Measurements from ENCODE around the gene NUP155. TPM values are rescaled to one million over a fixed set of nuclear protein-coding genes. Genes with fewer than 3 reads are reported as not detected.
"Not testable (repeated sequence)": the region's sequence is repeated elsewhere in the genome, so short reads cannot be mapped to it uniquely, and the experiment has no call there.

The NUP155 gene
- total RNA-seq, 1 donor from 2014 or later = 17.1 TPM

GRCh38 chr5:37308793-37309192 lies 62.1 kb downstream of the NUP155 start:
- Histone ChIP-seq H3K27me3 (no peaks in the 10 kb centered on the region), H3K4me3 (no peak overlapping the region), H3K9me3 (no peaks in the 10 kb centered on the region), H3K27ac (no peak overlapping the region), H3K36me3 (peaks cover 98% of the 10 kb centered on the region), H3K4me1 (no peaks in the 10 kb centered on the region)
- DNase-seq = no peak
- no peak for ATAC-seq
- TF ChIP-seq, protein P1, sequence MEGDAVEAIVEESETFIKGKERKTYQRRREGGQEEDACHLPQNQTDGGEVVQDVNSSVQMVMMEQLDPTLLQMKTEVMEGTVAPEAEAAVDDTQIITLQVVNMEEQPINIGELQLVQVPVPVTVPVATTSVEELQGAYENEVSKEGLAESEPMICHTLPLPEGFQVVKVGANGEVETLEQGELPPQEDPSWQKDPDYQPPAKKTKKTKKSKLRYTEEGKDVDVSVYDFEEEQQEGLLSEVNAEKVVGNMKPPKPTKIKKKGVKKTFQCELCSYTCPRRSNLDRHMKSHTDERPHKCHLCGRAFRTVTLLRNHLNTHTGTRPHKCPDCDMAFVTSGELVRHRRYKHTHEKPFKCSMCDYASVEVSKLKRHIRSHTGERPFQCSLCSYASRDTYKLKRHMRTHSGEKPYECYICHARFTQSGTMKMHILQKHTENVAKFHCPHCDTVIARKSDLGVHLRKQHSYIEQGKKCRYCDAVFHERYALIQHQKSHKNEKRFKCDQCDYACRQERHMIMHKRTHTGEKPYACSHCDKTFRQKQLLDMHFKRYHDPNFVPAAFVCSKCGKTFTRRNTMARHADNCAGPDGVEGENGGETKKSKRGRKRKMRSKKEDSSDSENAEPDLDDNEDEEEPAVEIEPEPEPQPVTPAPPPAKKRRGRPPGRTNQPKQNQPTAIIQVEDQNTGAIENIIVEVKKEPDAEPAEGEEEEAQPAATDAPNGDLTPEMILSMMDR (IDR thresholded peaks at IDR 0.05) = no peak
- intact Hi-C loops (cut with DNase I) = no loop called here

DNA sequence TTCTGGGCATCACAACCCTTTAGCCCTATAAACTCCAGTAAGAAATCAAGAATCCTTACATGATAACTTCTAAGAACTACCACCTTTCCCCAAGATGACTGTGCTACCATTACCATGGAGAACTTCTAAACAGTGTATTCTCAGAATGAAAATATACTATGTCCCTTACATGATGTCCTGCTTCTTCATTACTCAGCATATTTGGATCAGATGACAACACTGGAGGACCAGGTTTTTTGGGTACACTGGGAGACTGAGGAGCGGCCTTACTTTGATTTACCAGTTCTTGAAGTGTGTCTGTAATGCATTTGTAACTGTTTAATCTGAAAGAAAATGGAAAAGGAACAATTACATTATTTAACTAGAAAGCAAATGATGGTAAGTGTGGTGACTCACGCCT lies 66.0 kb downstream of the NUP155 start:
- Histone ChIP-seq H3K36me3 (peaks cover 98% of the 10 kb centered on the region), H3K4me1 (no peaks in the 10 kb centered on the region), H3K27ac (no peak overlapping the region), H3K4me3 (no peak overlapping the region), H3K27me3 (no peaks in the 10 kb centered on the region), H3K9me3 (no peaks in the 10 kb centered on the region)
- TF ChIP-seq, protein P1 (IDR thresholded peaks at IDR 0.05) = no peak
- no peak for DNase-seq
- intact Hi-C loops (cut with DNase I) = no loop called here
- no peak for ATAC-seq

DNA sequence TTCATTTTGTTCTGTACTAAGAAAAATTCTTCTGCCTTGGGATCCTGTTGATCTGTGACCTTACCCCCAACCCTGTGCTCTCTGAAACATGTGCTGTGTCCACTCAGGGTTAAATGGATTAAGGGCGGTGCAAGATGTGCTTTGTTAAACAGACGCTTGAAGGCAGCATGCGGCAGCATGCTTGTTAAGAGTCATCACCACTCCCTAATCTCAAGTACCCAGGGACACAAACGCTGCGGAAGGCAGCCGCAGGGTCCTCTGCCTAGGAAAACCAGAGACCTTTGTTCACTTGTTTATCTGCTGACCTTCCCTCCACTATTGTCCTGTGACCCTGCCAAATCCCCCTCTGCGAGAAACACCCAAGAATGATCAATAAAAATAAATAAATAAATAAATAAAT lies 74.6 kb downstream of the NUP155 start:
- H3K27ac ChIP-seq; DNase-seq; H3K4me3 ChIP-seq; H3K9me3 ChIP-seq; H3K4me1 ChIP-seq; ATAC-seq; intact Hi-C loops (cut with DNase I); H3K27me3 ChIP-seq: not testable (repeated sequence)
- H3K36me3 ChIP-seq = peaks cover 74% of the 10 kb centered on the region

DNA sequence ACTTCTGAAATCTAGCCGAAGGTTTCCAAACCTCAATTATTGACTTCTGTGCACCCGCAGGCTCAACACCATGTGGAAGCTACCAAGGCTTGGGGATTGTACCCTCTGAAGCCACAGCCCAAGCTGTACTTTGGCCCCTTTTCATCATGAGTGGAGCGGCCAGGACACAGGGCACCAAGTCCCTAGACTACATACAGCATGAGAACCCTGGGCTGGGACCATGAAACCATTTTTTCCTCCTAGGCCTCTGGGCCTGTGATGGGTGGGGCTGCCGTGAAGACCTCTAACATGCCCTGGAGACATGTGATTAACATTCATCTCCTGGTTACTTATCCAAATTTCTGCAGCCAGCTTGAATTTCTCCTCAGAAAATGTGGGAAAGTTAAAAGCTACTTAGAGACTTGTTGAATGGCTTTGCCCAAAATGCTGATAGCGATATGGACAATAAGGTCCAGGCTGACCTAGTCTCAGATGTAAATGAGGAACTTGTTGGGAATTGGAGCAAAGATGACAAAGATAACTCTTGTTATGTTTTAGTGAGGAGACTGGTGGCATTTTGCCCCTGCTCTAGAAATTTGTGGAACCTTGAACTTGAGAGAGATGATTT lies 87.6 kb downstream of the NUP155 start:
- Histone ChIP-seq H3K4me3 (no peak overlapping the region), H3K36me3 (no peaks in the 10 kb centered on the region), H3K27ac (no peak overlapping the region), H3K27me3 (no peaks in the 10 kb centered on the region), H3K4me1 (no peaks in the 10 kb centered on the region), H3K9me3 (peaks cover 5% of the 10 kb centered on the region)
- intact Hi-C loops (cut with DNase I) = no loop called here
- DNase-seq (no peak), ATAC-seq (no peak)
- TF ChIP-seq, protein P1 (IDR thresholded peaks at IDR 0.05) = no peak

DNA sequence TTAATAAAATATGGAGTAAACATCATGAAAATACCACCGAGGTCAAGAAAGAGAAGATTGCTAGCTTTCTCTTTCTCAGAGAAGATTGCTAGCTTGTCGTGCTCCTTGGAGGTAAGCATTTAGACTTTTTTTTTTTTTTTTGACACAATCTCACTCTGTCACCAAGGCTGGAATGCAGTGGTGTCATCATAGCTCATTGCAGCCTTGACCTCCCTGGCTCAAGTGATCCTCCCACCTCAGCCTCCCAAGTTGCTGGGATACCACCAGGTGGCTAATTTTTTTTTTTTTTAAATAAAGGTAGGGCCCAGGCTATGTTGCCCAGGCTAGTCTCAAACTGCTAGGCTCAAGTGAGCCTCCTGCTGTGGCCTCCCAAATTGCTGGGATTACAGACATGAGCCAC lies 95.4 kb downstream of the NUP155 start:
- TF ChIP-seq, protein P1 (IDR thresholded peaks at IDR 0.05) = no peak
- Histone ChIP-seq H3K4me1 (no peaks in the 10 kb centered on the region), H3K27ac (no peak overlapping the region), H3K4me3 (no peak overlapping the region), H3K9me3 (no peaks in the 10 kb centered on the region), H3K36me3 (no peaks in the 10 kb centered on the region), H3K27me3 (no peaks in the 10 kb centered on the region)
- DNase-seq (no peak), ATAC-seq (no peak)
- intact Hi-C loops (cut with DNase I) = no loop called here

- Histone ChIP-seq H3K27me3 (no peaks in the 10 kb centered on the region), H3K9me3 (no peaks in the 10 kb centered on the region), H3K4me1 (no peaks in the 10 kb centered on the region), H3K36me3 (no peaks in the 10 kb centered on the region), H3K27ac (peak overlapping the region; percentile 73), H3K4me3 (no peak overlapping the region)
- intact Hi-C loops (cut with DNase I) = no loop called here
- peak; percentile 79 for DNase-seq
- TF ChIP-seq, protein P1 (IDR thresholded peaks at IDR 0.05) = no peak
- ATAC-seq = peak; percentile 98
Measured at GRCh38 chr5:37272511-37272910, 98.4 kb downstream of the NUP155 start.

GRCh38 chr5:37268100-37268499 lies 102.8 kb downstream of the NUP155 start:
- H3K36me3 ChIP-seq; H3K4me1 ChIP-seq; H3K4me3 ChIP-seq; H3K9me3 ChIP-seq; DNase-seq; H3K27ac ChIP-seq; intact Hi-C loops (cut with DNase I); H3K27me3 ChIP-seq; ATAC-seq: not testable (repeated sequence)
